Measurements from ENCODE around the gene ZMPSTE24. TPM values are rescaled to one million over a fixed set of nuclear protein-coding genes. Genes with fewer than 3 reads are reported as not detected.

The ZMPSTE24 gene
- total RNA-seq, 3 donors from 2014 or later (not counting 1 experiment from before 2014, with no cell fraction given), result 15.3 to 19.5 (median 19.3) TPM

GRCh38 chr1:40244138-40244744, 13.8 kb upstream of the ZMPSTE24 start:
- no peak for DNase-seq
- no peaks in the 10 kb centered on the region for H3K27me3 ChIP-seq (ENCODE audit: control insufficient read depth, insufficient read depth, low read length)
- H3K9me3 ChIP-seq (ENCODE audit: control insufficient read depth, insufficient read depth, low read length), result no peaks in the 10 kb centered on the region
- intact Hi-C loops (cut with micrococcal nuclease), result loop anchor here (5.0 kb wide), 1 partner anchor 47 kb away; no protein-coding TSS in a partner anchor
- Mint-ChIP-seq H3K4me3 (no peak overlapping the region), H3K27ac (no peak overlapping the region), H3K9me3 (no peaks in the 10 kb centered on the region), H3K27me3 (ENCODE audit: low read depth in 2 of 2) (no peaks in the 10 kb centered on the region), H3K36me3 (no peaks in the 10 kb centered on the region), H3K4me1 (peaks cover 6 to 11% of the 10 kb centered on the region in 2 donors)
- H3K36me3 ChIP-seq (ENCODE audit: control insufficient read depth, insufficient read depth, low read length), result peaks cover 3% of the 10 kb centered on the region
- WGBS (ENCODE audit: insufficient coverage), result 83% methylated on average over 4 of the region's 4 CpGs
- H3K4me1 ChIP-seq (ENCODE audit: control insufficient read depth, insufficient read depth, low read length), result no peaks in the 10 kb centered on the region
- H3K4me3 ChIP-seq (ENCODE audit: low read length), result no peak overlapping the region
- H3K27ac ChIP-seq (ENCODE audit: low read length), result no peak overlapping the region
- TF ChIP-seq CTCF (IDR thresholded peaks at IDR 0.05), result no peak
- ATAC-seq, result no peak

DNA sequence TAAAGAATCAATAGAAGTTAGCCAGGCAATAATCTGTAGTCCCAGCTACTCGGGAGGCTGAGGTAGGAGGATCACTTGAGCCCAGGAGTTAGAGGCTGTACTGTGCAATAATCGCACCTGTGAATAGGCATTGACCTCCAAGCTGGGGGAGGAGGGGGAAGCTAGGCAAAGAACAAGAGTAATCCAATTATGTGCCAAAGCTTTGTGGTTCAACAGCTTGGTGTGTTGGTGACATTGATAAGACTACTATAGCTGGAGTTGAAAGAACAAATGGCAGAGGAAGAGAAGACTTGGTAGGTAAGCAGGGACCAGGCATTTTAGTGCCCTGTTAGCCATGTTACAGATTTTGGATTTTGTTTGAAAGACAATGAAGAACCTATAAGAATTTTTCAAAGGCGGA, 12.3 kb upstream of the ZMPSTE24 start:
- WGBS (ENCODE audit: insufficient coverage), result 94% methylated on average over 3 of the region's 3 CpGs
- Histone ChIP-seq H3K27ac (ENCODE audit: low read length) (no peak overlapping the region), H3K4me1 (ENCODE audit: control insufficient read depth, insufficient read depth, low read length) (no peaks in the 10 kb centered on the region), H3K4me3 (ENCODE audit: low read length) (no peak overlapping the region), H3K36me3 (ENCODE audit: control insufficient read depth, insufficient read depth, low read length) (no peaks in the 10 kb centered on the region), H3K9me3 (ENCODE audit: control insufficient read depth, insufficient read depth, low read length) (no peaks in the 10 kb centered on the region), H3K27me3 (ENCODE audit: control insufficient read depth, insufficient read depth, low read length) (no peaks in the 10 kb centered on the region)
- peaks cover 6 to 11% of the 10 kb centered on the region in 2 donors for H3K4me1 Mint-ChIP-seq
- no peak overlapping the region for H3K27ac Mint-ChIP-seq
- intact Hi-C loops (cut with micrococcal nuclease), result no loop called here
- TF ChIP-seq CTCF (IDR thresholded peaks at IDR 0.05), result no peak
- H3K27me3 Mint-ChIP-seq (ENCODE audit: low read depth in 2 of 2), result no peaks in the 10 kb centered on the region
- no peaks in the 10 kb centered on the region for H3K9me3 Mint-ChIP-seq
- no peak for DNase-seq
- no peak overlapping the region for H3K4me3 Mint-ChIP-seq
- no peak for ATAC-seq
- H3K36me3 Mint-ChIP-seq, result no peaks in the 10 kb centered on the region

DNA sequence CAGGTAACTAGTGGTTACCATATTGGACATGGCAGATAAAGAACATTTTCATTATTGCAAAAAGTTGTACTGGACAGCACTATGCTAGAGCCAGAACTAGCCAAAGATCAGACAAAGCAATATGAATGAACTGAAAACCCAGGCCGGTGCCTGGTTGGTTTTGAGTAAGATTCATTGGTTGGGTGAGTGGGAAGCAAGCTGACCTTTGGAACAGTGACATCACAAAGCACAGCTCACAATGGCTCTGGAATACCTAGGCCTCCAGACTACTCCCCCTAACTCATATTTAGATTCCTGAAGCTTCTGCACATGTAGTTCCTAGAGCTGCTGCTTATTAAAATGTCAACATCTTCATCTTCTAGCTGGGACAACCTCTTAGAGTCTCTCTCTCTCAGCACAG, 10.4 kb upstream of the ZMPSTE24 start, which contains the start of gene TMCO2:
Gene TMCO2, plus strand, starts transcription at position 283 of the 400 bp plus-strand sequence. Its CDS starts 57 bp downstream, at position 340.
- Mint-ChIP-seq H3K27me3 (ENCODE audit: low read depth in 2 of 2) (no peaks in the 10 kb centered on the region), H3K4me3 (no peak within 1 kb of the TSS), H3K9me3 (no peaks in the 10 kb centered on the region), H3K36me3 (no peaks in the 10 kb centered on the region), H3K4me1 (peaks cover 7 to 9% of the 10 kb centered on the region in 2 donors), H3K27ac (no peak within 1 kb of the TSS)
- Histone ChIP-seq H3K27ac (ENCODE audit: low read length) (no peak within 1 kb of the TSS), H3K4me3 (ENCODE audit: low read length) (no peak within 1 kb of the TSS), H3K9me3 (ENCODE audit: control insufficient read depth, insufficient read depth, low read length) (no peaks in the 10 kb centered on the region), H3K36me3 (ENCODE audit: control insufficient read depth, insufficient read depth, low read length) (no peaks in the 10 kb centered on the region), H3K27me3 (ENCODE audit: control insufficient read depth, insufficient read depth, low read length) (no peaks in the 10 kb centered on the region), H3K4me1 (ENCODE audit: control insufficient read depth, insufficient read depth, low read length) (no peaks in the 10 kb centered on the region)
- 100% methylated on average over 1 of the region's 1 CpG for whole genome bisulfite sequencing (ENCODE audit: insufficient coverage)
- ATAC-seq, result no peak
- no peak for TF ChIP-seq CTCF (IDR thresholded peaks at IDR 0.05)
- intact Hi-C loops (cut with micrococcal nuclease), result no loop called here
- DNase-seq, result no peak

GRCh38 chr1:40248412-40248811, 9.6 kb upstream of the ZMPSTE24 start:
- ATAC-seq (no peak), DNase-seq (no peak)
- Histone ChIP-seq H3K9me3 (ENCODE audit: control insufficient read depth, insufficient read depth, low read length) (no peaks in the 10 kb centered on the region), H3K36me3 (ENCODE audit: control insufficient read depth, insufficient read depth, low read length) (no peaks in the 10 kb centered on the region), H3K4me1 (ENCODE audit: control insufficient read depth, insufficient read depth, low read length) (no peaks in the 10 kb centered on the region), H3K27ac (ENCODE audit: low read length) (no peak overlapping the region), H3K27me3 (ENCODE audit: control insufficient read depth, insufficient read depth, low read length) (no peaks in the 10 kb centered on the region), H3K4me3 (ENCODE audit: low read length) (no peak overlapping the region)
- no peak for TF ChIP-seq CTCF (IDR thresholded peaks at IDR 0.05)
- H3K4me3 Mint-ChIP-seq, result no peak overlapping the region
- peaks cover 7 to 9% of the 10 kb centered on the region in 2 donors for H3K4me1 Mint-ChIP-seq
- intact Hi-C loops (cut with micrococcal nuclease), result no loop called here
- no peaks in the 10 kb centered on the region for H3K27me3 Mint-ChIP-seq (ENCODE audit: low read depth in 2 of 2)
- no peak overlapping the region for H3K27ac Mint-ChIP-seq
- H3K9me3 Mint-ChIP-seq, result no peaks in the 10 kb centered on the region
- no peaks in the 10 kb centered on the region for H3K36me3 Mint-ChIP-seq
